GM12878 (cell line): Measurements from ENCODE around the gene GRIP2. TPM values are rescaled to one million over a fixed set of nuclear protein-coding genes. Genes with fewer than 3 reads are reported as not detected.

Experiments used
- ATAC-seq: fragments of 200-7000 bp; cut with Tn5 transposase; 3 replicates; pipeline ENCODE4 v1.9.1; 2020; ENCODE audit warnings: mild to moderate bottlenecking, moderate library complexity
- BruUV-seq: library from RNA; stranded (reverse); fragments of 400-500 nt; replicated peaks from 2 replicates; lab custom pipeline; 2021; lab: Mats Ljungman, UMichigan
- CTCF ChIA-PET: fragments of 300-600 bp; sonication (Branson Sonifier 250); formaldehyde crosslinking; extraction: SDS; loops from one replicate; lab custom pipeline; 2021; ENCODE audit warnings: inconsistent platforms; lab: Yijun Ruan, JAX
- POLR2A ChIA-PET: fragments of 350-600 bp; formaldehyde crosslinking; extraction: SDS; loops from one replicate; lab custom pipeline; 2021; ENCODE audit warnings: inconsistent platforms; lab: Charles Lee
- RAD21 ChIA-PET: fragments of 300-600 bp; sonication (Branson Sonifier 250); formaldehyde crosslinking; loops from one replicate; lab custom pipeline; 2023; ENCODE audit warnings: antibody characterized with exemption; ENCODE audit not compliant: unreplicated experiment; lab: Charles Lee
- SMC1A ChIA-PET: fragments of 300-600 bp; sonication (Branson Sonifier 250); formaldehyde crosslinking; loops from one replicate; lab custom pipeline; 2023; ENCODE audit not compliant: unreplicated experiment, uncharacterized antibody; lab: Charles Lee
- DNase-seq: peaks from one replicate; pipeline ENCODE4 v3.0.0-alpha.2; 2011; ENCODE audit warnings: low read depth, low spot score
- FAIRE-seq: peaks from 3 replicates; lab custom pipeline; 2011; peaks lifted over from hg19 to GRCh38; lab: Jason Lieb, UNC
- H2AFZ ChIP-seq: 2 replicates; pipeline ENCODE4 v1.6.0; 2011; ENCODE audit warnings: low read depth, low read length, control low read depth; ENCODE audit not compliant: control insufficient read depth
- H3K27ac ChIP-seq: 2 replicates; pipeline ENCODE4 v1.5.1; 2011; ENCODE audit warnings: control low read depth; ENCODE audit not compliant: control insufficient read depth, insufficient read depth
- H3K27me3 ChIP-seq, 2 experiments: replicated peaks in 1 of 2; 2 replicates each; pipeline versions ENCODE4 v1.6.0 to v1.6.1; 2011; ENCODE audit warnings: low read length in 1 of 2; ENCODE audit not compliant: control insufficient read depth in 2 of 2, insufficient read depth in 2 of 2
- H3K36me3 ChIP-seq, 2 experiments: 2 replicates each; pipeline ENCODE4 v1.5.1; 2011; ENCODE audit warnings: low read length in 1 of 2; ENCODE audit not compliant: control insufficient read depth in 2 of 2, insufficient read depth in 2 of 2
- H3K4me1 ChIP-seq: 2 replicates; pipeline ENCODE4 v1.6.1; 2011; ENCODE audit warnings: mild to moderate bottlenecking, low read length, moderate library complexity, mixed read lengths; ENCODE audit not compliant: control insufficient read depth, insufficient read depth
- H3K4me2 ChIP-seq: 2 replicates; pipeline ENCODE4 v1.6.0; 2011; ENCODE audit warnings: control low read depth; ENCODE audit not compliant: control insufficient read depth, insufficient read depth
- H3K4me3 ChIP-seq: fragments of 200-600 bp; sonication (generic); 2 replicates; pipeline ENCODE4 v1.5.1; 2016
- H3K79me2 ChIP-seq: 2 replicates; pipeline ENCODE4 v1.6.0; 2011; ENCODE audit warnings: low read length; ENCODE audit not compliant: control insufficient read depth, insufficient read depth
- H3K9ac ChIP-seq: 2 replicates; pipeline ENCODE4 v1.8.0; 2011; ENCODE audit warnings: low read length, control low read depth, mixed read lengths; ENCODE audit not compliant: control insufficient read depth, insufficient read depth
- H3K9me3 ChIP-seq: replicated peaks from 3 replicates; pipeline ENCODE4 v1.5.1; 2011; ENCODE audit warnings: mild to moderate bottlenecking, low read length; ENCODE audit not compliant: control insufficient read depth, insufficient read depth
- H4K20me1 ChIP-seq: 2 replicates; pipeline ENCODE4 v1.6.0; 2011; ENCODE audit not compliant: control insufficient read depth, insufficient read depth
- E2F8 ChIP-seq: fragments of 450-650 bp; IDR thresholded peaks from 2 replicates; pipeline ENCODE4 v1.6.1; 2018; ENCODE audit warnings: mild to moderate bottlenecking, low read depth, moderate library complexity; ENCODE audit not compliant: partially characterized antibody
- RELB ChIP-seq: fragments of 450-650 bp; IDR thresholded peaks from 2 replicates; pipeline ENCODE4 v1.6.1; 2017; ENCODE audit warnings: low read depth, mild to moderate bottlenecking, moderate library complexity
- SP1 ChIP-seq: IDR thresholded peaks from one replicate; pipeline ENCODE4 v1.6.1; 2011; ENCODE audit warnings: low read depth, low read length
- STAT3 ChIP-seq: IDR thresholded peaks from 2 replicates; pipeline ENCODE4 v1.6.1; 2011; ENCODE audit warnings: low read depth, low read length, improper control_type of control experiment
- TAF1 ChIP-seq: IDR thresholded peaks from 2 replicates; pipeline ENCODE4 v1.6.1; 2011; ENCODE audit warnings: mild to moderate bottlenecking, low read depth, low read length, borderline replicate concordance
- WGBS: methylation state at CpG from one replicate; pipeline ENCODE4 v1.1.6; 2016; ENCODE audit warnings: low lambda C conversion rate; ENCODE audit not compliant: insufficient replicate concordance, insufficient coverage; ENCODE audit errors: missing lambda C conversion rate; 5-methylcytosine and 5-hydroxymethylcytosine counted together
- in situ Hi-C: fragments of 300-500 bp; cut with MboI; formaldehyde crosslinking; loops from 9 replicates; pipeline ENCODE4 v1.14.3; 2018; ENCODE audit warnings: mixed read lengths
- intact Hi-C: fragments of 100-400 bp; cut with micrococcal nuclease; formaldehyde crosslinking; loops from one replicate; pipeline ENCODE4 v1.14.2; 2022; ENCODE audit not compliant: unreplicated experiment
- polyA plus RNA-seq, 11 experiments: library from polyadenylated mRNA; depleted of rRNA in 4 of 11; unstranded in 6 of 11; stranded (reverse) in 5 of 11; fragments of >200 nt; fragmentation: Nextera tagmentation in 4 of 11; fragmentation: Illumina TruSeq in 1 of 11; extraction: Ambion mirVana in 4 of 11; extraction: Trizol in 1 of 11; gene quantifications; 1 replicate in 1 of 11; 2 replicates in 10 of 11; pipeline versions ENCODE4 v1.2.1 to v1.2.3, GENCODE V29; 2011 to 2016; ENCODE audit warnings: inconsistent platforms in 2 of 11, missing spikeins in 2 of 11, low read depth in 1 of 11
- total RNA-seq, 4 experiments: library from RNA; depleted of rRNA in 3 of 4; stranded (reverse); fragments of >200 nt in 3 of 4; fragmentation: Illumina TruSeq in 1 of 4; extraction: Trizol in 1 of 4; gene quantifications; 2 replicates each; pipeline versions ENCODE4 v1.2.1 to v1.2.3, GENCODE V29; 2013 to 2021

GRIP2 gene
- total and polyA plus RNA-seq, 10 of the 15 experiments (the other 5 are each of a cell fraction or from before 2014, with no cell fraction given), result not detected

- TF ChIP-seq E2F8 (no peak), RELB (no peak), STAT3 (no peak)
Measured at GRCh38 chr3:14461748-14462324, 78.3 kb downstream of the GRIP2 start (continued).

- FAIRE-seq (no peak), ATAC-seq (peak; percentile 14), DNase-seq (no peak)
- no peaks in the 10 kb centered on the region for H3K4me1 ChIP-seq
- SMC1A ChIA-PET, result interaction anchor here (0.7 to 2.6 kb wide), 12 partner anchors 14 to 258 kb away, joined by 3 to 18 read pairs (median 3); partner anchors contain the start of gene SLC6A6
- no peaks in the 10 kb centered on the region for H4K20me1 ChIP-seq
- no peak overlapping the region for H3K4me2 ChIP-seq
- POLR2A ChIA-PET, result no interaction called here
- RAD21 ChIA-PET, result interaction anchor here (1.4 to 2.5 kb wide), 3 partner anchors 29 to 257 kb away, joined by 3 to 11 read pairs (median 6); no protein-coding TSS in a partner anchor
- no peak overlapping the region for H3K4me3 ChIP-seq
- intact Hi-C loops (no loop called here), in situ Hi-C loops (loop anchor here (5.0 kb wide), 2 partner anchors 199 to 564 kb away; no protein-coding TSS in a partner anchor)
- H3K9me3 ChIP-seq, result no peaks in the 10 kb centered on the region
- H3K9ac ChIP-seq, result no peak overlapping the region
- TF ChIP-seq TAF1 (no peak), SP1 (no peak)
- no peak overlapping the region for H2AFZ ChIP-seq
- H3K27me3 ChIP-seq, result no peaks in the 10 kb centered on the region
- CTCF ChIA-PET, result interaction anchor here (1.0 to 3.1 kb wide), 16 partner anchors 12 to 565 kb away, joined by 3 to 17 read pairs (median 5); no protein-coding TSS in a partner anchor
- whole genome bisulfite sequencing, result 91% methylated on average over 13 of the region's 13 CpGs
- BruUV-seq, result no TSS peak
- H3K79me2 ChIP-seq, result no peaks in the 10 kb centered on the region
- peaks cover 4 to 9% of the 10 kb centered on the region in 2 experiments; a peak in 3 of 4 replicates for H3K36me3 ChIP-seq
- H3K27ac ChIP-seq, result no peak overlapping the region
Measured at GRCh38 chr3:14461006-14461747, 79.0 kb downstream of the GRIP2 start.
